HCT116 (cell line): ENCODE measurements around the gene SLC6A19. TPM values are rescaled to one million over a fixed set of nuclear protein-coding genes. Genes with fewer than 3 reads are reported as not detected.

Source experiments
- ATAC-seq: fragments of 200-7000 bp; cut with Tn5 transposase; 2 replicates; pipeline ENCODE4 v1.9.1; 2020; ENCODE audit warnings: mild to moderate bottlenecking, moderate library complexity
- BruUV-seq: library from RNA; stranded (reverse); fragments of 400-500 nt; replicated peaks from 2 replicates; lab custom pipeline; 2021; lab: Mats Ljungman, UMichigan
- CTCF ChIA-PET: fragments of 300-600 bp; sonication (Branson Sonifier 250); formaldehyde crosslinking; loops from one replicate; lab custom pipeline; 2021; ENCODE audit warnings: antibody characterized with exemption; lab: Charles Lee
- POLR2A ChIA-PET: fragments of 300-600, 350-600 bp; sonication (Branson Sonifier 250); formaldehyde crosslinking; loops from one replicate; lab custom pipeline; 2021; ENCODE audit warnings: antibody characterized with exemption; lab: Charles Lee
- RAD21 ChIA-PET, 2 experiments: fragments of 300-600 bp; sonication (Branson Sonifier 250); formaldehyde crosslinking; loops; one replicate each; lab custom pipeline; 2023; ENCODE audit warnings: low total read pairs in 2 of 2; ENCODE audit not compliant: uncharacterized antibody in 2 of 2, unreplicated experiment in 2 of 2, low non-redundant PET in 1 of 2; lab: Charles Lee
- DNase-seq: peaks from one replicate; pipeline ENCODE4 v3.0.0-alpha.2; 2010; ENCODE audit warnings: low read depth, low spot score
- H2AFZ ChIP-seq: fragments of 200-600 bp; shearing (Covaris generic), sonication (generic); 2 replicates; pipeline ENCODE4 v1.6.1; 2017; ENCODE audit warnings: low read depth, mixed run types, mixed read lengths, antibody characterized with exemption, low read length; ENCODE audit not compliant: poor library complexity, severe bottlenecking
- H3K27ac ChIP-seq: 2 replicates; pipeline ENCODE4 v1.5.1; 2012; ENCODE audit warnings: low read depth, low read length
- H3K27me3 ChIP-seq: fragments of 200-600 bp; sonication (generic); 2 replicates; pipeline ENCODE4 v1.6.1; 2016; ENCODE audit warnings: mixed run types, low read length, mixed read lengths; ENCODE audit not compliant: insufficient read depth
- H3K36me3 ChIP-seq, 2 experiments: fragments of 200-500 bp in 1 of 2; fragments of 200-600 bp in 1 of 2; sonication (Bioruptor generic) in 1 of 2; sonication (generic) in 1 of 2; 2 replicates each; pipeline versions ENCODE4 v1.5.1 to v1.6.1; 2014 to 2016; ENCODE audit warnings: low read length in 2 of 2, inconsistent platforms in 1 of 2, mixed read lengths in 1 of 2, mixed run types in 1 of 2; ENCODE audit not compliant: insufficient read depth in 2 of 2, control insufficient read depth in 1 of 2
- H3K4me1 ChIP-seq, 2 experiments: fragments of 200-600 bp in 1 of 2; sonication (generic) in 1 of 2; 2 replicates each; pipeline versions ENCODE4 v1.5.1 to v1.6.1; 2012 to 2017; ENCODE audit warnings: low read length in 2 of 2, inconsistent platforms in 1 of 2, mild to moderate bottlenecking in 1 of 2, mixed read lengths in 1 of 2, mixed run types in 1 of 2, moderate library complexity in 1 of 2; ENCODE audit not compliant: insufficient read depth in 2 of 2, control insufficient read depth in 1 of 2
- H3K4me2 ChIP-seq: fragments of 200-600 bp; sonication (generic); 2 replicates; pipeline ENCODE4 v1.6.1; 2017; ENCODE audit warnings: mixed run types, low read length, mixed read lengths
- H3K4me3 ChIP-seq, 2 experiments: fragments of 200-600 bp in 1 of 2; sonication (generic) in 1 of 2; replicated peaks in 1 of 2; 2 replicates each; pipeline ENCODE4 v1.5.1; 2011 to 2016; ENCODE audit warnings: low read length in 2 of 2, control low read depth in 1 of 2, low read depth in 1 of 2, mild to moderate bottlenecking in 1 of 2, mixed read lengths in 1 of 2, mixed run types in 1 of 2
- H3K79me2 ChIP-seq: fragments of 200-600 bp; sonication (generic); 2 replicates; pipeline ENCODE4 v1.6.1; 2017; ENCODE audit warnings: mild to moderate bottlenecking, mixed run types, low read length, moderate library complexity, mixed read lengths; ENCODE audit not compliant: insufficient read depth
- H3K9ac ChIP-seq: fragments of 200-600 bp; sonication (generic); 2 replicates; pipeline ENCODE4 v1.6.1; 2016; ENCODE audit warnings: low read length, mixed read lengths
- H3K9me2 ChIP-seq: fragments of 200-600 bp; sonication (generic), shearing (Covaris generic); 2 replicates; pipeline ENCODE4 v1.6.1; 2017; ENCODE audit warnings: mixed run types, mild to moderate bottlenecking, moderate library complexity; ENCODE audit not compliant: insufficient read depth
- H3K9me3 ChIP-seq, 2 experiments: fragments of 200-500 bp in 1 of 2; fragments of 200-600 bp in 1 of 2; sonication (Bioruptor generic) in 1 of 2; sonication (generic) in 1 of 2; 2 replicates each; pipeline ENCODE4 v1.6.1; 2014 to 2017; ENCODE audit warnings: low read length in 2 of 2, mixed read lengths in 2 of 2, inconsistent platforms in 1 of 2, low read depth in 1 of 2, mild to moderate bottlenecking in 1 of 2, mixed run types in 1 of 2, moderate library complexity in 1 of 2; ENCODE audit not compliant: control insufficient read depth in 1 of 2, insufficient read depth in 1 of 2
- H4K20me1 ChIP-seq: fragments of 200-600 bp; sonication (generic), shearing (Covaris generic); 2 replicates; pipeline ENCODE4 v1.6.1; 2017; ENCODE audit warnings: mixed run types, mild to moderate bottlenecking, moderate library complexity; ENCODE audit not compliant: insufficient read depth
- EGR1 ChIP-seq: IDR thresholded peaks from 2 replicates; pipeline ENCODE4 v1.6.1; 2012; ENCODE audit warnings: low read depth
- ELF1 ChIP-seq: IDR thresholded peaks from 2 replicates; pipeline ENCODE4 v1.6.1; 2012; ENCODE audit warnings: low read depth, borderline replicate concordance
- EZH2 ChIP-seq: fragments of 200-600 bp; sonication (generic); IDR thresholded peaks from 2 replicates; pipeline ENCODE4 v1.6.1; 2017; ENCODE audit warnings: antibody characterized with exemption, mixed run types
- EZH2phosphoT487 ChIP-seq: fragments of 200-600 bp; IDR thresholded peaks from 2 replicates; pipeline ENCODE4 v1.6.1; 2018; ENCODE audit warnings: antibody characterized with exemption, borderline replicate concordance
- FOSL1 ChIP-seq: IDR thresholded peaks from 2 replicates; pipeline ENCODE4 v1.6.1; 2012; ENCODE audit warnings: low read depth
- JUND ChIP-seq: IDR thresholded peaks from 2 replicates; pipeline ENCODE4 v1.6.1; 2012
- POLR2A ChIP-seq: IDR thresholded peaks from 2 replicates; pipeline ENCODE4 v1.7.0; 2011; ENCODE audit warnings: borderline replicate concordance; ENCODE audit not compliant: insufficient read depth, insufficient read length; ENCODE audit errors: extremely low read depth
- POLR2AphosphoS5 ChIP-seq: IDR thresholded peaks from 2 replicates; pipeline ENCODE4 v1.6.1; 2011; ENCODE audit warnings: mild to moderate bottlenecking, low read depth, low read length, moderate library complexity
- RAD21 ChIP-seq: IDR thresholded peaks from 2 replicates; pipeline ENCODE4 v1.6.1; 2012; ENCODE audit warnings: low read depth, mild to moderate bottlenecking
- SIN3A ChIP-seq: IDR thresholded peaks from 2 replicates; pipeline ENCODE4 v1.6.1; 2012; ENCODE audit warnings: low read depth
- SP1 ChIP-seq: IDR thresholded peaks from 2 replicates; pipeline ENCODE4 v1.6.1; 2012; ENCODE audit warnings: low read depth
- SRF ChIP-seq: IDR thresholded peaks from 2 replicates; pipeline ENCODE4 v1.6.1; 2012; ENCODE audit warnings: low read depth
- YY1 ChIP-seq: IDR thresholded peaks from 2 replicates; pipeline ENCODE4 v1.6.1; 2011; ENCODE audit warnings: low read length, low read depth, moderate library complexity, mild to moderate bottlenecking; ENCODE audit not compliant: insufficient replicate concordance; ENCODE audit errors: extremely low read depth
- ZFX ChIP-seq: fragments of 450-650 bp; IDR thresholded peaks from 2 replicates; pipeline ENCODE4 v1.6.1; 2017
- ZNF274 ChIP-seq: fragments of 200-500 bp; sonication (Bioruptor generic); IDR thresholded peaks from 2 replicates; pipeline ENCODE4 v1.6.1; 2014; ENCODE audit warnings: mild to moderate bottlenecking, low read depth, low read length, inconsistent platforms
- intact Hi-C: fragments of 100-400 bp; cut with micrococcal nuclease; formaldehyde crosslinking; loops from 2 replicates; pipeline ENCODE4 v1.10.0; 2022
- total RNA-seq: library from RNA; stranded (reverse); gene quantifications from one replicate; pipeline ENCODE4 v1.2.1, GENCODE V29; 2021; ENCODE audit not compliant: unreplicated experiment
- TF ChIP-seq, protein P1 (sequence below), 3 experiments: fragments of 200-600 bp in 1 of 3; sonication (generic) in 1 of 3; IDR thresholded peaks in 2 of 3; conservative IDR thresholded peaks in 1 of 3; 2 replicates each; pipeline ENCODE4 v1.5.1; 2012 to 2017; ENCODE audit warnings: low read depth in 2 of 3, low read length in 2 of 3, antibody characterized with exemption in 1 of 3, borderline replicate concordance in 1 of 3, control low read depth in 1 of 3, mild to moderate bottlenecking in 1 of 3, mixed read lengths in 1 of 3, mixed run types in 1 of 3, moderate library complexity in 1 of 3; ENCODE audit not compliant: insufficient read depth in 1 of 3
- TF ChIP-seq, protein P2 (sequence below): IDR thresholded peaks from 2 replicates; pipeline ENCODE4 v1.6.1; 2012
- TF ChIP-seq, protein P3 (sequence below): IDR thresholded peaks from 2 replicates; pipeline ENCODE4 v1.6.1; 2012
- TF ChIP-seq, protein P4 (sequence below): IDR thresholded peaks from 2 replicates; pipeline ENCODE4 v1.6.1; 2011; ENCODE audit warnings: mild to moderate bottlenecking, low read length, moderate library complexity; ENCODE audit not compliant: insufficient replicate concordance; ENCODE audit errors: extremely low read depth
- TF ChIP-seq, protein P5 (sequence below): IDR thresholded peaks from 2 replicates; pipeline ENCODE4 v1.6.1; 2012; ENCODE audit warnings: low read depth

Gene SLC6A19
- total RNA-seq, 1 experiment from 2014 or later = not detected

DNA sequence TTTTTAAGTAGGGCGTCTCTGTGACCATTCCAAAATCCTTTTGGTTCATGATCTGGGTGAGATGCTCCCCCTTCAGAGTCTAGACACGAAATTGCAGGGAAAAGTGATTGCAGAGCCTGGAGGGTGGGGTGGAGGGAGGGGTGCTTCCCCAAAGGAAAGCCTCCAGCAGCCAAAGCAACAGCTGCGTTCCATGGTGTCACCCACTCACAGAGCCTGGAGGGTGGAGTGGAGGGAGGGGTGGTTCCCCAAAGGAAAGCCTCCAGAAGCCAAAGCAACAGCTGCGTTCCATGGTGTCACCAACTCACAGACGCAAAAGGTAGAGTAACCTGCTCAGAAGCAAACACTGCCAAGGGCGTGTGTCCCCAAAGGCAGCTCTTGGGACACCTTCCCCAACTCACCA, 46.4 kb downstream of the SLC6A19 start:
- Histone ChIP-seq H2AFZ (no peak overlapping the region), H4K20me1 (no peaks in the 10 kb centered on the region), H3K36me3 (no peaks in the 10 kb centered on the region), H3K9ac (no peak overlapping the region), H3K9me2 (no peaks in the 10 kb centered on the region), H3K4me3 (no peak overlapping the region), H3K4me2 (no peak overlapping the region), H3K79me2 (no peaks in the 10 kb centered on the region), H3K27me3 (no peaks in the 10 kb centered on the region), H3K4me1 (peaks cover 0 to 2% of the 10 kb centered on the region in 2 experiments; a peak in 1 of 4 replicates), H3K9me3 (no peaks in the 10 kb centered on the region), H3K27ac (no peak overlapping the region)
- intact Hi-C loops = no loop called here
- ChIA-PET POLR2A (no interaction called here), CTCF (no interaction called here), RAD21 (no interaction called here)
- no peak for TF ChIP-seq POLR2AphosphoS5
- no peak for TF ChIP-seq JUND
- no peak for TF ChIP-seq SP1
- TF ChIP-seq, protein P1, sequence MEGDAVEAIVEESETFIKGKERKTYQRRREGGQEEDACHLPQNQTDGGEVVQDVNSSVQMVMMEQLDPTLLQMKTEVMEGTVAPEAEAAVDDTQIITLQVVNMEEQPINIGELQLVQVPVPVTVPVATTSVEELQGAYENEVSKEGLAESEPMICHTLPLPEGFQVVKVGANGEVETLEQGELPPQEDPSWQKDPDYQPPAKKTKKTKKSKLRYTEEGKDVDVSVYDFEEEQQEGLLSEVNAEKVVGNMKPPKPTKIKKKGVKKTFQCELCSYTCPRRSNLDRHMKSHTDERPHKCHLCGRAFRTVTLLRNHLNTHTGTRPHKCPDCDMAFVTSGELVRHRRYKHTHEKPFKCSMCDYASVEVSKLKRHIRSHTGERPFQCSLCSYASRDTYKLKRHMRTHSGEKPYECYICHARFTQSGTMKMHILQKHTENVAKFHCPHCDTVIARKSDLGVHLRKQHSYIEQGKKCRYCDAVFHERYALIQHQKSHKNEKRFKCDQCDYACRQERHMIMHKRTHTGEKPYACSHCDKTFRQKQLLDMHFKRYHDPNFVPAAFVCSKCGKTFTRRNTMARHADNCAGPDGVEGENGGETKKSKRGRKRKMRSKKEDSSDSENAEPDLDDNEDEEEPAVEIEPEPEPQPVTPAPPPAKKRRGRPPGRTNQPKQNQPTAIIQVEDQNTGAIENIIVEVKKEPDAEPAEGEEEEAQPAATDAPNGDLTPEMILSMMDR (IDR thresholded peaks at IDR 0.05 in 2 of 3, conservative IDR thresholded peaks at IDR 0.05 in 1 of 3; ENCODE audit: borderline replicate concordance in 1 of 3, insufficient read depth in 1 of 3, low read depth in 2 of 3, low read length in 2 of 3) = no peak
- TF ChIP-seq, protein P2, sequence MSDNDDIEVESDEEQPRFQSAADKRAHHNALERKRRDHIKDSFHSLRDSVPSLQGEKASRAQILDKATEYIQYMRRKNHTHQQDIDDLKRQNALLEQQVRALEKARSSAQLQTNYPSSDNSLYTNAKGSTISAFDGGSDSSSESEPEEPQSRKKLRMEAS = no peak
- TF ChIP-seq EZH2 = no peak
- TF ChIP-seq SIN3A = no peak
- TF ChIP-seq ELF1 = no peak
- no peak for TF ChIP-seq EGR1
- TF ChIP-seq POLR2A = no peak
- TF ChIP-seq, protein P3, sequence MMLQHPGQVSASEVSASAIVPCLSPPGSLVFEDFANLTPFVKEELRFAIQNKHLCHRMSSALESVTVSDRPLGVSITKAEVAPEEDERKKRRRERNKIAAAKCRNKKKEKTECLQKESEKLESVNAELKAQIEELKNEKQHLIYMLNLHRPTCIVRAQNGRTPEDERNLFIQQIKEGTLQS = no peak
- TF ChIP-seq, protein P4, sequence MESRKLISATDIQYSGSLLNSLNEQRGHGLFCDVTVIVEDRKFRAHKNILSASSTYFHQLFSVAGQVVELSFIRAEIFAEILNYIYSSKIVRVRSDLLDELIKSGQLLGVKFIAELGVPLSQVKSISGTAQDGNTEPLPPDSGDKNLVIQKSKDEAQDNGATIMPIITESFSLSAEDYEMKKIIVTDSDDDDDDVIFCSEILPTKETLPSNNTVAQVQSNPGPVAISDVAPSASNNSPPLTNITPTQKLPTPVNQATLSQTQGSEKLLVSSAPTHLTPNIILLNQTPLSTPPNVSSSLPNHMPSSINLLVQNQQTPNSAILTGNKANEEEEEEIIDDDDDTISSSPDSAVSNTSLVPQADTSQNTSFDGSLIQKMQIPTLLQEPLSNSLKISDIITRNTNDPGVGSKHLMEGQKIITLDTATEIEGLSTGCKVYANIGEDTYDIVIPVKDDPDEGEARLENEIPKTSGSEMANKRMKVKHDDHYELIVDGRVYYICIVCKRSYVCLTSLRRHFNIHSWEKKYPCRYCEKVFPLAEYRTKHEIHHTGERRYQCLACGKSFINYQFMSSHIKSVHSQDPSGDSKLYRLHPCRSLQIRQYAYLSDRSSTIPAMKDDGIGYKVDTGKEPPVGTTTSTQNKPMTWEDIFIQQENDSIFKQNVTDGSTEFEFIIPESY = no peak
- TF ChIP-seq EZH2phosphoT487 = no peak
- TF ChIP-seq YY1 = no peak
- TF ChIP-seq, protein P5, sequence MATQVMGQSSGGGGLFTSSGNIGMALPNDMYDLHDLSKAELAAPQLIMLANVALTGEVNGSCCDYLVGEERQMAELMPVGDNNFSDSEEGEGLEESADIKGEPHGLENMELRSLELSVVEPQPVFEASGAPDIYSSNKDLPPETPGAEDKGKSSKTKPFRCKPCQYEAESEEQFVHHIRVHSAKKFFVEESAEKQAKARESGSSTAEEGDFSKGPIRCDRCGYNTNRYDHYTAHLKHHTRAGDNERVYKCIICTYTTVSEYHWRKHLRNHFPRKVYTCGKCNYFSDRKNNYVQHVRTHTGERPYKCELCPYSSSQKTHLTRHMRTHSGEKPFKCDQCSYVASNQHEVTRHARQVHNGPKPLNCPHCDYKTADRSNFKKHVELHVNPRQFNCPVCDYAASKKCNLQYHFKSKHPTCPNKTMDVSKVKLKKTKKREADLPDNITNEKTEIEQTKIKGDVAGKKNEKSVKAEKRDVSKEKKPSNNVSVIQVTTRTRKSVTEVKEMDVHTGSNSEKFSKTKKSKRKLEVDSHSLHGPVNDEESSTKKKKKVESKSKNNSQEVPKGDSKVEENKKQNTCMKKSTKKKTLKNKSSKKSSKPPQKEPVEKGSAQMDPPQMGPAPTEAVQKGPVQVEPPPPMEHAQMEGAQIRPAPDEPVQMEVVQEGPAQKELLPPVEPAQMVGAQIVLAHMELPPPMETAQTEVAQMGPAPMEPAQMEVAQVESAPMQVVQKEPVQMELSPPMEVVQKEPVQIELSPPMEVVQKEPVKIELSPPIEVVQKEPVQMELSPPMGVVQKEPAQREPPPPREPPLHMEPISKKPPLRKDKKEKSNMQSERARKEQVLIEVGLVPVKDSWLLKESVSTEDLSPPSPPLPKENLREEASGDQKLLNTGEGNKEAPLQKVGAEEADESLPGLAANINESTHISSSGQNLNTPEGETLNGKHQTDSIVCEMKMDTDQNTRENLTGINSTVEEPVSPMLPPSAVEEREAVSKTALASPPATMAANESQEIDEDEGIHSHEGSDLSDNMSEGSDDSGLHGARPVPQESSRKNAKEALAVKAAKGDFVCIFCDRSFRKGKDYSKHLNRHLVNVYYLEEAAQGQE = no peak
- TF ChIP-seq ZNF274 = no peak
- TF ChIP-seq FOSL1 = no peak
- TF ChIP-seq ZFX = no peak
- no peak for TF ChIP-seq RAD21
- no peak for TF ChIP-seq SRF
- no TSS peak for BruUV-seq
- no peak for ATAC-seq
- DNase-seq = no peak
